Measurements from ENCODE around the gene DMAP1.
"Not testable (repeated sequence)": the region's sequence is repeated elsewhere in the genome, so short reads cannot be mapped to it uniquely, and the experiment has no call there.

- TF ChIP-seq CTCF (IDR thresholded peaks at IDR 0.05; ENCODE audit: control extremely low read depth in 1 of 3, insufficient read depth in 1 of 3, low read depth in 1 of 3, low read length in 3 of 3); POLR2A (IDR thresholded peaks at IDR 0.05; ENCODE audit: control extremely low read depth in 1 of 2, low read depth in 2 of 2, low read length in 2 of 2); POLR2AphosphoS5 (IDR thresholded peaks at IDR 0.05; ENCODE audit: low read depth, low read length); TBP (IDR thresholded peaks at IDR 0.05; ENCODE audit: low read depth, low read length); TAF1 (IDR thresholded peaks at IDR 0.05; ENCODE audit: low read depth, low read length): not testable (repeated sequence)
Measured at GRCh38 chr1:44206545-44206944, 6.7 kb upstream of the DMAP1 start.

Data from H1 (cell line).